PC-9 (cell line): ENCODE results near the gene NXNL2.

Experiments
- CTCF ChIP-seq: fragments of 200-600 bp; sonication (generic); conservative IDR thresholded peaks from 2 replicates; pipeline ENCODE4 v1.6.1; 2017; ENCODE audit warnings: mixed run types, antibody characterized with exemption, mild to moderate bottlenecking, moderate library complexity
- EZH2 ChIP-seq: fragments of 200-600 bp; sonication (generic); IDR thresholded peaks from 2 replicates; pipeline ENCODE4 v1.8.0; 2017; ENCODE audit warnings: antibody characterized with exemption, low read depth

DNA sequence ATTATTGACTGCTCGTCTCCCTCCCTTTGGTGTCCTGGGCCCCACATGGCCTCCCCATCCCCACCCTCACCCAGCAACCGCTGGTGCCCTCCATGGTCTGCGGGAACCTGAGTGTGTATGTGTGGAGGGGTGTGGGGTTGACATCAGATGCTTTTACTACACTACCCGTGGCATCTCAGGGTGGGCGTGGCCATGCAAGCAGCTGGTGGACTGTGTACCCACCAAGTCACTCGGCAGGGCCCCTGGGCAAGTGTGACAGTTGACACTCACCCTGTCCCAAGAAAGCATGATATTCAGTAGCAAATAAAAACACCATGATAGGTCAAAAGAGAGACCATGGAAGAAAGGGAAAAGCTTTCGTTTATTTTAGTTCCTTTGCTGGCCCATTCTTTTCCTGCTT, 7.4 kb upstream of the NXNL2 start:
- TF ChIP-seq CTCF (no peak), EZH2 (no peak)
